Lower lobe of right lung (tissue), 2 donors: Measurements from ENCODE around the gene ALKBH5. TPM values are rescaled to one million over a fixed set of nuclear protein-coding genes. Genes with fewer than 3 reads are reported as not detected.
A peak's percentile ranks its signal among the peaks of the same experiment; 100 is the strongest.

Experiments used
- ATAC-seq, 2 donors: fragments of 200-7000 bp; cut with Tn5 transposase; one replicate each; pipeline ENCODE4 v1.9.1; 2020 to 2022; ENCODE audit warnings: mild to moderate bottlenecking in 2 of 2, moderate library complexity in 2 of 2
- DNase-seq: peaks from one replicate; pipeline ENCODE4 v3.0.0-alpha.2; 2020
- H3K27ac ChIP-seq: fragments of 200-600 bp; one replicate; pipeline ENCODE4 v1.8.0; 2022
- H3K27me3 ChIP-seq: fragments of 200-600 bp; one replicate; pipeline ENCODE4 v1.8.0; 2022; ENCODE audit warnings: low read depth
- H3K36me3 ChIP-seq: fragments of 200-600 bp; one replicate; pipeline ENCODE4 v1.8.0; 2022; ENCODE audit warnings: mild to moderate bottlenecking
- H3K4me1 ChIP-seq: fragments of 200-600 bp; one replicate; pipeline ENCODE4 v1.8.0; 2022
- H3K4me3 ChIP-seq: fragments of 200-600 bp; one replicate; pipeline ENCODE4 v1.8.0; 2022; ENCODE audit warnings: mild to moderate bottlenecking
- H3K9me3 ChIP-seq: fragments of 200-600 bp; one replicate; pipeline ENCODE4 v1.8.0; 2022
- CTCF ChIP-seq: fragments of 200-600 bp; IDR thresholded peaks from one replicate; pipeline ENCODE4 v1.8.0; 2022; ENCODE audit warnings: antibody characterized with exemption, mild to moderate bottlenecking
- intact Hi-C: fragments of 100-400 bp; cut with DNase I; formaldehyde crosslinking; loops from one replicate; pipeline ENCODE4 v1.11.0; 2022
- total RNA-seq: library from RNA; stranded (reverse); fragmentation: NEBNext Ultra II Directional; extraction: Animal tissue kit (Norgen Biotek cat#: 25700); gene quantifications from one replicate; pipeline ENCODE4 v1.2.1, GENCODE V29; 2021
- donor health status: DM: no; HTN: yes; CAD: no; lungs with severe emphysema.

The ALKBH5 gene
- total RNA-seq, 1 donor from 2014 or later = 100 TPM

- no peak for DNase-seq
- no peak for TF ChIP-seq CTCF
These were observed 71.4 kb downstream of the ALKBH5 start for GRCh38 chr17:18254888-18255649.

GRCh38 chr17:18256351-18256750 lies 72.7 kb downstream of the ALKBH5 start:
- Histone ChIP-seq H3K27ac (no peak overlapping the region), H3K36me3 (peaks cover 53% of the 10 kb centered on the region), H3K4me1 (peaks cover 38% of the 10 kb centered on the region), H3K27me3 (no peaks in the 10 kb centered on the region), H3K9me3 (no peaks in the 10 kb centered on the region), H3K4me3 (no peak overlapping the region)
- TF ChIP-seq CTCF = no peak
- DNase-seq (no peak), ATAC-seq (no peak)
- intact Hi-C loops = no loop called here

More at GRCh38 chr17:18254888-18255649, 71.4 kb downstream of the ALKBH5 start:
- no peaks in the 10 kb centered on the region for H3K27me3 ChIP-seq
- no peak overlapping the region for H3K27ac ChIP-seq
- H3K4me3 ChIP-seq = no peak overlapping the region
- no peaks in the 10 kb centered on the region for H3K9me3 ChIP-seq
- H3K4me1 ChIP-seq = peaks cover 34% of the 10 kb centered on the region
- peaks cover 66% of the 10 kb centered on the region for H3K36me3 ChIP-seq
- ATAC-seq = no peak
- intact Hi-C loops = no loop called here

GRCh38 chr17:18256776-18257175 lies 73.1 kb downstream of the ALKBH5 start:
- Histone ChIP-seq H3K27me3 (no peaks in the 10 kb centered on the region), H3K4me3 (peak overlapping the region; percentile 98), H3K27ac (peak overlapping the region; percentile 99), H3K4me1 (peaks cover 42% of the 10 kb centered on the region), H3K36me3 (peaks cover 49% of the 10 kb centered on the region), H3K9me3 (no peaks in the 10 kb centered on the region)
- no peak for TF ChIP-seq CTCF
- ATAC-seq = no peak
- DNase-seq = no peak
- intact Hi-C loops = no loop called here

- ATAC-seq (peak; percentile 20 to 35), DNase-seq (peak; percentile 80)
- no peaks in the 10 kb centered on the region for H3K9me3 ChIP-seq
- TF ChIP-seq CTCF = no peak
- no peaks in the 10 kb centered on the region for H3K27me3 ChIP-seq
- intact Hi-C loops = no loop called here
- peaks cover 42% of the 10 kb centered on the region for H3K36me3 ChIP-seq
- H3K4me1 ChIP-seq = peaks cover 49% of the 10 kb centered on the region
- H3K4me3 ChIP-seq = peak overlapping the region; percentile 98
- H3K27ac ChIP-seq = peak overlapping the region; percentile 99
These were observed 73.8 kb downstream of the ALKBH5 start for GRCh38 chr17:18257268-18257981.

- DNase-seq = peak; percentile 87
- intact Hi-C loops = no loop called here
These were observed 74.3 kb downstream of the ALKBH5 start for GRCh38 chr17:18257982-18258355.

More at GRCh38 chr17:18257982-18258355, 74.3 kb downstream of the ALKBH5 start:
- no peak for TF ChIP-seq CTCF
- H3K4me3 ChIP-seq = peak overlapping the region; percentile 98
- H3K9me3 ChIP-seq = no peaks in the 10 kb centered on the region
- H3K27ac ChIP-seq = peak overlapping the region; percentile 99
- peaks cover 53% of the 10 kb centered on the region for H3K4me1 ChIP-seq
- ATAC-seq = peak; percentile 75 to 79
- peaks cover 37% of the 10 kb centered on the region for H3K36me3 ChIP-seq
- H3K27me3 ChIP-seq = no peaks in the 10 kb centered on the region
